SK-N-SH (cell line): Measurements from ENCODE around the gene RGMA. TPM values are rescaled to one million over a fixed set of nuclear protein-coding genes. Genes with fewer than 3 reads are reported as not detected.

Experiments
- CTCF ChIA-PET: fragments of 300-600, 350-600 bp; formaldehyde crosslinking; extraction: SDS; loops from one replicate; lab custom pipeline; 2021; lab: Yijun Ruan, JAX
- POLR2A ChIA-PET: fragments of 350-600 bp; sonication (Branson Sonifier 250); formaldehyde crosslinking; extraction: SDS; loops from one replicate; lab custom pipeline; 2020; ENCODE audit warnings: antibody characterized with exemption, inconsistent platforms; lab: Yijun Ruan, JAX
- DNase-seq: peaks from one replicate; pipeline ENCODE4 v3.0.0; 2012
- H2AFZ ChIP-seq: fragments of 200-600 bp; sonication (generic); 2 replicates; pipeline ENCODE4 v1.8.1; 2016; ENCODE audit warnings: antibody characterized with exemption, mild to moderate bottlenecking, low read depth
- H3F3A ChIP-seq: fragments of 200-600 bp; sonication (generic); replicated peaks from 2 replicates; pipeline ENCODE3; 2016; ENCODE audit warnings: antibody characterized with exemption, mild to moderate bottlenecking; ENCODE audit not compliant: insufficient read depth
- H3K27ac ChIP-seq, 2 experiments: fragments of 200-500 bp in 1 of 2; fragments of 200-600 bp in 1 of 2; sonication (Bioruptor generic) in 1 of 2; sonication (generic), shearing (Covaris generic) in 1 of 2; 2 replicates each; pipeline versions ENCODE4 v1.5.1 to v1.6.1; 2014 to 2016; ENCODE audit warnings: low read depth in 2 of 2, inconsistent platforms in 1 of 2, low read length in 1 of 2, mild to moderate bottlenecking in 1 of 2, mixed read lengths in 1 of 2
- H3K27me3 ChIP-seq: fragments of 200-600 bp; sonication (generic), shearing (Covaris generic); 2 replicates; pipeline ENCODE4 v1.6.1; 2016; ENCODE audit warnings: mixed run types; ENCODE audit not compliant: insufficient read depth
- H3K36me3 ChIP-seq, 2 experiments: fragments of 200-500 bp in 1 of 2; fragments of 200-600 bp in 1 of 2; sonication (Bioruptor generic) in 1 of 2; sonication (generic) in 1 of 2; replicated peaks in 1 of 2; 2 replicates each; pipeline versions ENCODE3 to v1.5.1; 2014 to 2016; ENCODE audit warnings: low read length in 1 of 2, mild to moderate bottlenecking in 1 of 2; ENCODE audit not compliant: insufficient read depth in 2 of 2, control insufficient read depth in 1 of 2
- H3K4me1 ChIP-seq, 2 experiments: fragments of 200-500 bp in 1 of 2; fragments of 200-600 bp in 1 of 2; sonication (Bioruptor generic) in 1 of 2; sonication (generic), shearing (Covaris generic) in 1 of 2; 2 replicates each; pipeline versions ENCODE4 v1.5.1 to v1.6.1; 2014 to 2016; ENCODE audit warnings: low read depth in 1 of 2, low read length in 1 of 2, mixed run types in 1 of 2; ENCODE audit not compliant: insufficient read depth in 2 of 2, control insufficient read depth in 1 of 2
- H3K4me2 ChIP-seq: fragments of 200-600 bp; sonication (generic), shearing (Covaris generic); 2 replicates; pipeline ENCODE4 v1.6.1; 2017; ENCODE audit warnings: mixed run types
- H3K4me3 ChIP-seq, 2 experiments: fragments of 200-500 bp in 1 of 2; fragments of 200-600 bp in 1 of 2; sonication (Bioruptor generic) in 1 of 2; sonication (generic), shearing (Covaris generic) in 1 of 2; 2 replicates each; pipeline versions ENCODE4 v1.5.1 to v1.8.1; 2014 to 2016; ENCODE audit warnings: low read depth in 2 of 2, inconsistent platforms in 1 of 2, low read length in 1 of 2, mild to moderate bottlenecking in 1 of 2, mixed read lengths in 1 of 2, moderate library complexity in 1 of 2
- H3K79me2 ChIP-seq: fragments of 200-600 bp; sonication (generic); 2 replicates; pipeline ENCODE4 v1.8.1; 2017; ENCODE audit warnings: mild to moderate bottlenecking; ENCODE audit not compliant: insufficient read depth
- H3K9ac ChIP-seq: fragments of 200-600 bp; sonication (generic); 2 replicates; pipeline ENCODE4 v1.6.1; 2017; ENCODE audit warnings: mixed run types
- H3K9me2 ChIP-seq: fragments of 200-600 bp; sonication (generic); 2 replicates; pipeline ENCODE4 v1.6.1; 2017; ENCODE audit warnings: mixed run types
- H3K9me3 ChIP-seq: fragments of 200-600 bp; sonication (generic); 2 replicates; pipeline ENCODE4 v1.6.1; 2017; ENCODE audit warnings: mixed run types, mild to moderate bottlenecking, moderate library complexity
- H4K20me1 ChIP-seq: fragments of 200-600 bp; sonication (generic); 2 replicates; pipeline ENCODE4 v1.6.1; 2017; ENCODE audit warnings: mild to moderate bottlenecking, mixed run types; ENCODE audit not compliant: insufficient read depth
- CHD2 ChIP-seq: fragments of 150-350 bp; IDR thresholded peaks from 2 replicates; pipeline ENCODE4 v1.6.1; 2018; ENCODE audit warnings: low read length; ENCODE audit not compliant: partially characterized antibody
- ELF1 ChIP-seq: IDR thresholded peaks from 2 replicates; pipeline ENCODE4 v1.4.0; 2012
- EP300 ChIP-seq, 2 experiments: IDR thresholded peaks; 2 replicates each; pipeline versions ENCODE4 v1.4.0 to v1.6.1; 2012; ENCODE audit warnings: borderline replicate concordance in 1 of 2, low read depth in 1 of 2, low read length in 1 of 2
- EZH2phosphoT487 ChIP-seq: fragments of 200-600 bp; sonication (generic); IDR thresholded peaks from 2 replicates; pipeline ENCODE4 v1.6.1; 2017; ENCODE audit warnings: low read depth, mixed run types, mild to moderate bottlenecking, antibody characterized with exemption, moderate library complexity, borderline replicate concordance
- FOSL2 ChIP-seq: IDR thresholded peaks from 2 replicates; pipeline ENCODE4 v1.4.0; 2012; ENCODE audit warnings: low read depth, mild to moderate bottlenecking, moderate library complexity, borderline replicate concordance
- FOXJ3 ChIP-seq: sonication (generic); formaldehyde crosslinking; IDR thresholded peaks from 2 replicates; pipeline ENCODE4 v1.5.1; 2020; ENCODE audit warnings: mild to moderate bottlenecking, missing genetic modification reagents
- JUND ChIP-seq: IDR thresholded peaks from 2 replicates; pipeline ENCODE4 v1.4.0; 2012
- MEF2A ChIP-seq: IDR thresholded peaks from 2 replicates; pipeline ENCODE4 v1.4.0; 2012; ENCODE audit warnings: low read depth, borderline replicate concordance
- RCOR1 ChIP-seq: fragments of 150-350 bp; IDR thresholded peaks from 2 replicates; pipeline ENCODE4 v1.6.1; 2017; ENCODE audit warnings: antibody characterized with exemption, low read length
- REST ChIP-seq: IDR thresholded peaks from 2 replicates; pipeline ENCODE4 v1.6.1; 2012; ENCODE audit warnings: mild to moderate bottlenecking, low read depth, low read length, moderate library complexity
- RFX5 ChIP-seq: IDR thresholded peaks from 2 replicates; pipeline ENCODE4 v1.6.1; 2012; ENCODE audit warnings: mild to moderate bottlenecking, improper control_type of control experiment, low read length
- SIN3A ChIP-seq: IDR thresholded peaks from 2 replicates; pipeline ENCODE4 v1.6.1; 2012; ENCODE audit warnings: low read depth, mild to moderate bottlenecking, low read length, moderate library complexity, borderline replicate concordance
- SMC3 ChIP-seq: IDR thresholded peaks from 2 replicates; pipeline ENCODE4 v1.6.1; 2012; ENCODE audit warnings: low read depth, low read length, improper control_type of control experiment
- TAF1 ChIP-seq: IDR thresholded peaks from 2 replicates; pipeline ENCODE4 v1.6.1; 2012; ENCODE audit warnings: low read depth, mild to moderate bottlenecking, low read length, moderate library complexity, borderline replicate concordance
- USF1 ChIP-seq: IDR thresholded peaks from 2 replicates; pipeline ENCODE4 v1.4.0; 2012; ENCODE audit warnings: low read depth, borderline replicate concordance
- WGBS: methylation state at CpG from one replicate; pipeline ENCODE4 v1.1.6; 2017; ENCODE audit warnings: low lambda C conversion rate; 5-methylcytosine and 5-hydroxymethylcytosine counted together
- polyA plus RNA-seq, 3 experiments: library from polyadenylated mRNA; depleted of rRNA; stranded (reverse); fragments of >200 nt; gene quantifications; 2 replicates each; pipeline ENCODE4 v1.2.3, GENCODE V29; 2012
- TF ChIP-seq, protein P1 (sequence below): IDR thresholded peaks from 2 replicates; pipeline ENCODE4 v1.4.0; 2012; ENCODE audit warnings: low read depth, borderline replicate concordance
- TF ChIP-seq, protein P2 (sequence below): IDR thresholded peaks from 2 replicates; pipeline ENCODE4 v1.4.0; 2012; ENCODE audit warnings: low read depth
- TF ChIP-seq, protein P3 (sequence below): fragments of 150-350 bp; IDR thresholded peaks from 2 replicates; pipeline ENCODE4 v1.6.1; 2017; ENCODE audit warnings: antibody characterized with exemption, low read length, low read depth, borderline replicate concordance
- TF ChIP-seq, protein P4 (sequence below): fragments of 200-600 bp; sonication (generic); IDR thresholded peaks from 2 replicates; pipeline ENCODE4 v1.6.1; 2017; ENCODE audit warnings: antibody characterized with exemption, mild to moderate bottlenecking, moderate library complexity

RGMA gene
- polyA plus RNA-seq, 1 of the 3 experiments (the other 2 are of a cell fraction), result 1.5 TPM

DNA sequence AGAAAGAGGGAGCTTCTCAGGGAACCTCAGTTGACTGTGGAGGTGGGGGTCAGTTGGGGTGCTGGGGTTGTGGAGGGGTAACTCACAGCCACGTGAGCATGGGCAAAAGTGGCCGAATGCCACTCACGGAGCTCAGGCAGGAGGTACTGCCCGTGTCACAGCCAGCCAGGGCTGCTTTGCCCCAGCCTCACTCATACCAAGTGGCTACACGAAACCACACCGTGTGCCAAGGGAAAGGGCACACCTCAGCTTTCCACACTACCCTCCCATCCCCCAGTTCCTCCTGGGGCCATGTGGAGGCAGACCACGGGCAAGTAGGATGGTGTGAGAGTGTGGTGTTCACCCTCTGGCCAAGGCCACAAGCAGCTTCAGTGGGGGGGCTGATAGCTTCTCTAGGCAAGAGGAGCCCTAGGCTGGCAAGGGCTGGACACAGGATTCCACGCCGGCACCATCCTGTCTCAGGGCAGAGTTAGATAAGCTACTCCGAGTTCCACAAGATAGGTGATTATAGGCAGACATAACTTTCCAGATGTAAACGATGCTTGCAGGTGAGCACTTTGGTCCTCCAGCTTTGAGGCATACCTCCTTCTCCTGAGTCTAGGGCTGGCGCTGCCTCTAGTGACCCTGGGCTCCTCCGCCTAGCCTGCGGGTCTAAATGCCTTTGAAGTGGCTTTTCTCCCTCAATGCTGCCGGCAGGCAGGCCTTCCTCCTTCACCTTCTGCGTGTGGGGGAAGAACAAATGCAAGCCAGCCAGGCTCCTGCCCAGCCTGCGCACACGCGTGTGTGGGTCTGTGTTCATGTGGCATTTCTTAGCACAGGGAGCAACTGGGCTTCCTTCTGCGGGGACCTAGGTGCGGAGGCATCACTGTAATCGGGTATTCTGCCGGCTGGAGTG, 25.0 kb downstream of the RGMA start:
- 81% methylated on average over 13 of the region's 23 CpGs for WGBS
- ChIA-PET POLR2A (no interaction called here), CTCF (interaction anchor here (0.5 to 2.1 kb wide), 6 partner anchors 9 to 1263 kb away, joined by 3 to 11 read pairs (median 4); no protein-coding TSS in a partner anchor)

More for the DNA sequence above, 25.0 kb downstream of the RGMA start:
- H3F3A ChIP-seq, result no peaks in the 10 kb centered on the region
- H3K27ac ChIP-seq, result no peak overlapping the region
- no peaks in the 10 kb centered on the region for H3K9me2 ChIP-seq
- H3K9me3 ChIP-seq, result no peaks in the 10 kb centered on the region
- DNase-seq, result no peak
- H3K36me3 ChIP-seq, result no peaks in the 10 kb centered on the region
- no peak overlapping the region for H3K4me2 ChIP-seq
- TF ChIP-seq, protein P1, sequence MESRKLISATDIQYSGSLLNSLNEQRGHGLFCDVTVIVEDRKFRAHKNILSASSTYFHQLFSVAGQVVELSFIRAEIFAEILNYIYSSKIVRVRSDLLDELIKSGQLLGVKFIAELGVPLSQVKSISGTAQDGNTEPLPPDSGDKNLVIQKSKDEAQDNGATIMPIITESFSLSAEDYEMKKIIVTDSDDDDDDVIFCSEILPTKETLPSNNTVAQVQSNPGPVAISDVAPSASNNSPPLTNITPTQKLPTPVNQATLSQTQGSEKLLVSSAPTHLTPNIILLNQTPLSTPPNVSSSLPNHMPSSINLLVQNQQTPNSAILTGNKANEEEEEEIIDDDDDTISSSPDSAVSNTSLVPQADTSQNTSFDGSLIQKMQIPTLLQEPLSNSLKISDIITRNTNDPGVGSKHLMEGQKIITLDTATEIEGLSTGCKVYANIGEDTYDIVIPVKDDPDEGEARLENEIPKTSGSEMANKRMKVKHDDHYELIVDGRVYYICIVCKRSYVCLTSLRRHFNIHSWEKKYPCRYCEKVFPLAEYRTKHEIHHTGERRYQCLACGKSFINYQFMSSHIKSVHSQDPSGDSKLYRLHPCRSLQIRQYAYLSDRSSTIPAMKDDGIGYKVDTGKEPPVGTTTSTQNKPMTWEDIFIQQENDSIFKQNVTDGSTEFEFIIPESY, result no peak
- TF ChIP-seq, protein P2, sequence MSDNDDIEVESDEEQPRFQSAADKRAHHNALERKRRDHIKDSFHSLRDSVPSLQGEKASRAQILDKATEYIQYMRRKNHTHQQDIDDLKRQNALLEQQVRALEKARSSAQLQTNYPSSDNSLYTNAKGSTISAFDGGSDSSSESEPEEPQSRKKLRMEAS, result no peak
- TF ChIP-seq, protein P3, sequence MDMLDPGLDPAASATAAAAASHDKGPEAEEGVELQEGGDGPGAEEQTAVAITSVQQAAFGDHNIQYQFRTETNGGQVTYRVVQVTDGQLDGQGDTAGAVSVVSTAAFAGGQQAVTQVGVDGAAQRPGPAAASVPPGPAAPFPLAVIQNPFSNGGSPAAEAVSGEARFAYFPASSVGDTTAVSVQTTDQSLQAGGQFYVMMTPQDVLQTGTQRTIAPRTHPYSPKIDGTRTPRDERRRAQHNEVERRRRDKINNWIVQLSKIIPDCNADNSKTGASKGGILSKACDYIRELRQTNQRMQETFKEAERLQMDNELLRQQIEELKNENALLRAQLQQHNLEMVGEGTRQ, result no peak
- TF ChIP-seq, protein P4, sequence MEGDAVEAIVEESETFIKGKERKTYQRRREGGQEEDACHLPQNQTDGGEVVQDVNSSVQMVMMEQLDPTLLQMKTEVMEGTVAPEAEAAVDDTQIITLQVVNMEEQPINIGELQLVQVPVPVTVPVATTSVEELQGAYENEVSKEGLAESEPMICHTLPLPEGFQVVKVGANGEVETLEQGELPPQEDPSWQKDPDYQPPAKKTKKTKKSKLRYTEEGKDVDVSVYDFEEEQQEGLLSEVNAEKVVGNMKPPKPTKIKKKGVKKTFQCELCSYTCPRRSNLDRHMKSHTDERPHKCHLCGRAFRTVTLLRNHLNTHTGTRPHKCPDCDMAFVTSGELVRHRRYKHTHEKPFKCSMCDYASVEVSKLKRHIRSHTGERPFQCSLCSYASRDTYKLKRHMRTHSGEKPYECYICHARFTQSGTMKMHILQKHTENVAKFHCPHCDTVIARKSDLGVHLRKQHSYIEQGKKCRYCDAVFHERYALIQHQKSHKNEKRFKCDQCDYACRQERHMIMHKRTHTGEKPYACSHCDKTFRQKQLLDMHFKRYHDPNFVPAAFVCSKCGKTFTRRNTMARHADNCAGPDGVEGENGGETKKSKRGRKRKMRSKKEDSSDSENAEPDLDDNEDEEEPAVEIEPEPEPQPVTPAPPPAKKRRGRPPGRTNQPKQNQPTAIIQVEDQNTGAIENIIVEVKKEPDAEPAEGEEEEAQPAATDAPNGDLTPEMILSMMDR, result no peak
- TF ChIP-seq TAF1 (no peak), JUND (no peak), EZH2phosphoT487 (no peak), EP300 (IDR thresholded peaks at IDR 0.05; ENCODE audit: borderline replicate concordance in 1 of 2, low read depth in 1 of 2, low read length in 1 of 2) (no peak), REST (no peak), SMC3 (no peak), RFX5 (no peak), CHD2 (no peak), FOXJ3 (CRISPR knock-in tag) (no peak), USF1 (no peak), FOSL2 (no peak), ELF1 (no peak), RCOR1 (no peak), MEF2A (no peak), SIN3A (no peak)
- TF ChIP-seq, all 33 proteins: peak for 0
- H4K20me1 ChIP-seq, result no peaks in the 10 kb centered on the region; the same call in 1 of the 2 replicates
- no peak overlapping the region for H3K9ac ChIP-seq
- H3K4me3 ChIP-seq, result no peak overlapping the region
- H3K27me3 ChIP-seq, result no peaks in the 10 kb centered on the region
- H2AFZ ChIP-seq, result no peak overlapping the region
- H3K79me2 ChIP-seq, result no peaks in the 10 kb centered on the region
- peaks cover 0 to 3% of the 10 kb centered on the region in 2 experiments; a peak in 2 of 4 replicates for H3K4me1 ChIP-seq
